MCF 10A (cell line): ENCODE results near the gene DUSP16. TPM values are rescaled to one million over a fixed set of nuclear protein-coding genes. Genes with fewer than 3 reads are reported as not detected.

ENCODE experiments used
- BruUV-seq: library from RNA; stranded (reverse); fragments of 400-500 nt; replicated peaks from 2 replicates; lab custom pipeline; 2021; lab: Mats Ljungman, UMichigan
- CTCF ChIA-PET: fragments of 300-600 bp; sonication (Branson Sonifier 250); formaldehyde crosslinking; extraction: SDS; loops from one replicate; lab custom pipeline; 2021; ENCODE audit warnings: antibody characterized with exemption, inconsistent platforms; lab: Yijun Ruan, JAX
- POLR2A ChIA-PET: fragments of 300-600, 350-650 bp; sonication (Branson Sonifier 250); formaldehyde crosslinking; extraction: SDS; loops from one replicate; lab custom pipeline; 2020; ENCODE audit warnings: antibody characterized with exemption, inconsistent platforms; lab: Yijun Ruan, JAX
- DNase-seq: peaks from one replicate; pipeline ENCODE4 v3.0.0-alpha.2; 2018; ENCODE audit not compliant: unreplicated experiment
- H3K27ac Mint-ChIP-seq: one replicate; pipeline ENCODE4 v1.8.0; 2022; ENCODE audit warnings: mild to moderate bottlenecking, low read depth, mixed read lengths; ENCODE audit not compliant: unreplicated experiment
- H3K27me3 Mint-ChIP-seq: one replicate; pipeline ENCODE4 v1.8.0; 2022; ENCODE audit warnings: mixed read lengths; ENCODE audit not compliant: insufficient read depth, unreplicated experiment
- H3K36me3 Mint-ChIP-seq: one replicate; pipeline ENCODE4 v1.8.0; 2022; ENCODE audit warnings: mild to moderate bottlenecking, moderate library complexity, mixed read lengths; ENCODE audit not compliant: insufficient read depth, unreplicated experiment
- H3K4me1 Mint-ChIP-seq: one replicate; pipeline ENCODE4 v1.8.0; 2022; ENCODE audit warnings: mixed read lengths; ENCODE audit not compliant: insufficient read depth, unreplicated experiment
- H3K4me3 Mint-ChIP-seq: one replicate; pipeline ENCODE4 v1.8.0; 2022; ENCODE audit warnings: mild to moderate bottlenecking, moderate library complexity, mixed read lengths; ENCODE audit not compliant: unreplicated experiment
- H3K9me3 Mint-ChIP-seq: one replicate; pipeline ENCODE4 v1.8.0; 2022; ENCODE audit warnings: mixed read lengths; ENCODE audit not compliant: unreplicated experiment
- CTCF ChIP-seq: fragments of 200-600 bp; IDR thresholded peaks from one replicate; pipeline ENCODE4 v1.8.0; 2022; ENCODE audit warnings: antibody characterized with exemption, mild to moderate bottlenecking; ENCODE audit not compliant: unreplicated experiment
- intact Hi-C: fragments of 100-400 bp; cut with micrococcal nuclease; formaldehyde crosslinking; loops from 2 replicates; pipeline ENCODE4 v1.14.1; 2022
- total RNA-seq: library from RNA; stranded (reverse); gene quantifications from 2 replicates; pipeline ENCODE4 v1.2.3, GENCODE V29; 2022

The DUSP16 gene
- total RNA-seq, 1 experiment from 2014 or later = 20.7 TPM

- POLR2A ChIA-PET = interaction anchor here (0.5 to 0.7 kb wide), 2 partner anchors 27 to 50 kb away, joined by 3 read pairs; no protein-coding TSS in a partner anchor
Observed at GRCh38 chr12:12520273-12520672, 42.4 kb downstream of the DUSP16 start.

GRCh38 chr12:12519354-12519998 lies 43.2 kb downstream of the DUSP16 start:
- H3K9me3 Mint-ChIP-seq = no peaks in the 10 kb centered on the region
- H3K36me3 Mint-ChIP-seq = peaks cover 25% of the 10 kb centered on the region
- no peaks in the 10 kb centered on the region for H3K4me1 Mint-ChIP-seq
- BruUV-seq = no TSS peak
- DNase-seq = no peak
- TF ChIP-seq CTCF = no peak
- H3K27ac Mint-ChIP-seq = no peak overlapping the region
- no peaks in the 10 kb centered on the region for H3K27me3 Mint-ChIP-seq
- intact Hi-C loops = no loop called here
- ChIA-PET CTCF (interaction anchor here (0.9 kb wide), 1 partner anchor 30 kb away, joined by 3 read pairs; no protein-coding TSS in a partner anchor), POLR2A (interaction anchor here (0.5 to 1.1 kb wide), 4 partner anchors 13 to 162 kb away, joined by 3 read pairs; no protein-coding TSS in a partner anchor)
- H3K4me3 Mint-ChIP-seq = no peak overlapping the region

More at GRCh38 chr12:12520273-12520672, 42.4 kb downstream of the DUSP16 start:
- no TSS peak for BruUV-seq
- Mint-ChIP-seq H3K27ac (no peak overlapping the region), H3K9me3 (no peaks in the 10 kb centered on the region), H3K4me1 (no peaks in the 10 kb centered on the region), H3K27me3 (no peaks in the 10 kb centered on the region), H3K36me3 (peaks cover 25% of the 10 kb centered on the region), H3K4me3 (no peak overlapping the region)
- CTCF ChIA-PET = no interaction called here
- no peak for TF ChIP-seq CTCF
- intact Hi-C loops = no loop called here
- DNase-seq = no peak

GRCh38 chr12:12518919-12519318 lies 43.7 kb downstream of the DUSP16 start:
- H3K27me3 Mint-ChIP-seq = no peaks in the 10 kb centered on the region
- TSS peak; percentile 12 for BruUV-seq
- CTCF ChIA-PET = interaction anchor here (0.9 kb wide), 1 partner anchor 31 kb away, joined by 3 read pairs; no protein-coding TSS in a partner anchor
- no peaks in the 10 kb centered on the region for H3K9me3 Mint-ChIP-seq
- no peak for DNase-seq
- POLR2A ChIA-PET = interaction anchor here (0.7 to 1.1 kb wide), 2 partner anchors 13 to 161 kb away, joined by 3 read pairs; no protein-coding TSS in a partner anchor
- H3K4me3 Mint-ChIP-seq = no peak overlapping the region
- H3K27ac Mint-ChIP-seq = no peak overlapping the region
- intact Hi-C loops = no loop called here
- H3K36me3 Mint-ChIP-seq = peaks cover 25% of the 10 kb centered on the region
- H3K4me1 Mint-ChIP-seq = no peaks in the 10 kb centered on the region
- no peak for TF ChIP-seq CTCF

- no peak for DNase-seq
- ChIA-PET CTCF (no interaction called here), POLR2A (interaction anchor here (1.1 kb wide), 1 partner anchor 161 kb away, joined by 3 read pairs; no protein-coding TSS in a partner anchor)
- intact Hi-C loops = no loop called here
- BruUV-seq = no TSS peak
- no peak overlapping the region for H3K4me3 Mint-ChIP-seq
- H3K4me1 Mint-ChIP-seq = no peaks in the 10 kb centered on the region
- no peak for TF ChIP-seq CTCF
- no peak overlapping the region for H3K27ac Mint-ChIP-seq
- H3K36me3 Mint-ChIP-seq = peaks cover 25% of the 10 kb centered on the region
- no peaks in the 10 kb centered on the region for H3K27me3 Mint-ChIP-seq
- no peaks in the 10 kb centered on the region for H3K9me3 Mint-ChIP-seq
Observed at GRCh38 chr12:12518464-12518845, 44.2 kb downstream of the DUSP16 start.
